NCI-H2196 treated with DMSO at 0.1 percent for 48 hours (cell line): ENCODE measurements around the gene FAHD2B.
"Not testable (repeated sequence)": the region's sequence is repeated elsewhere in the genome, so short reads cannot be mapped to it uniquely, and the experiment has no call there.

Source experiments
- DNase-seq: peaks from one replicate; lab custom pipeline; 2025; ENCODE audit not compliant: unreplicated experiment; lab: John Stamatoyannopoulos, UW

FAHD2B gene

GRCh38 chr2:97094772-97095611 lies at the start of gene FAHD2B:
Gene FAHD2B, minus strand, starts transcription at chr2:97094882. Its CDS starts 3,176 bp downstream, at chr2:97091706.
- DNase-seq: not testable (repeated sequence)

GRCh38 chr2:97144016-97144415 lies 49.3 kb upstream of the FAHD2B start:
- DNase-seq: not testable (repeated sequence)

GRCh38 chr2:97129090-97129489 lies 34.4 kb upstream of the FAHD2B start:
- not testable (repeated sequence) for DNase-seq

- DNase-seq: not testable (repeated sequence)
Measured at GRCh38 chr2:97113882-97114255, 19.2 kb upstream of the FAHD2B start.

GRCh38 chr2:97113050-97113881 lies 18.6 kb upstream of the FAHD2B start, which contains the start of gene ANKRD36:
Gene ANKRD36, plus strand, starts transcription at chr2:97113153. Its CDS starts 587 bp downstream, at chr2:97113740.
- not testable (repeated sequence) for DNase-seq

- DNase-seq: not testable (repeated sequence)
Measured at GRCh38 chr2:97112320-97113049, 17.8 kb upstream of the FAHD2B start.

- not testable (repeated sequence) for DNase-seq
Measured at GRCh38 chr2:97111246-97111645, 16.6 kb upstream of the FAHD2B start.

- DNase-seq: not testable (repeated sequence)
Measured at GRCh38 chr2:97106878-97107277, 12.2 kb upstream of the FAHD2B start.

- DNase-seq: not testable (repeated sequence)
Measured at GRCh38 chr2:97098786-97099372, 4.2 kb upstream of the FAHD2B start.

- no peak for DNase-seq
Measured at GRCh38 chr2:97095661-97096060, 979 bp upstream of the FAHD2B start.

- not testable (repeated sequence) for DNase-seq
Measured at GRCh38 chr2:97093983-97094771, 505 bp downstream of the FAHD2B start.

GRCh38 chr2:97092946-97093345 lies 1.7 kb downstream of the FAHD2B start:
- not testable (repeated sequence) for DNase-seq

- DNase-seq: not testable (repeated sequence)
Measured at GRCh38 chr2:97088706-97089105, 6.0 kb downstream of the FAHD2B start.

GRCh38 chr2:97085093-97085492 lies 9.6 kb downstream of the FAHD2B start:
- not testable (repeated sequence) for DNase-seq

GRCh38 chr2:97083516-97083915 lies 11.2 kb downstream of the FAHD2B start:
- not testable (repeated sequence) for DNase-seq

GRCh38 chr2:97082206-97082605 lies 12.5 kb downstream of the FAHD2B start:
- DNase-seq: not testable (repeated sequence)

GRCh38 chr2:97080855-97081254 lies 13.8 kb downstream of the FAHD2B start:
- DNase-seq: not testable (repeated sequence)

GRCh38 chr2:97077213-97077612 lies 17.5 kb downstream of the FAHD2B start:
- DNase-seq: not testable (repeated sequence)

- DNase-seq: not testable (repeated sequence)
Measured at GRCh38 chr2:97070915-97071314, 23.8 kb downstream of the FAHD2B start.

GRCh38 chr2:97068722-97069121 lies 26.0 kb downstream of the FAHD2B start:
- not testable (repeated sequence) for DNase-seq
